ENCODE results near the gene GPR150.

GRCh38 chr5:95590880-95591279 is 29.0 kb upstream of the GPR150 start:
- no peak for TF ChIP-seq CTCF (optimal IDR thresholded peaks at IDR 0.05 in 1 of 3, IDR thresholded peaks at IDR 0.05 in 1 of 3, conservative IDR thresholded peaks at IDR 0.05 in 1 of 3; ENCODE audit: extremely low read depth in 1 of 3, insufficient read depth in 2 of 3, low read length in 3 of 3)
- TF ChIP-seq EZH2 (IDR thresholded peaks at IDR 0.05; ENCODE audit: low read length) = no peak

Measured in keratinocyte (primary cell).